Measurements from ENCODE around the gene YIF1A.

YIF1A gene

GRCh38 chr11:66267379-66268243 lies 21.3 kb downstream of the YIF1A start:
- H3K27ac ChIP-seq = peak overlapping the region; percentile 93
- TF ChIP-seq ZFX (IDR thresholded peaks at IDR 0.05; ENCODE audit: borderline replicate concordance) = no peak
- no peak for TF ChIP-seq CTCF (IDR thresholded peaks at IDR 0.05)

- H3K27ac ChIP-seq = peak overlapping the region; percentile 93
- TF ChIP-seq CTCF (IDR thresholded peaks at IDR 0.05) (no peak), ZFX (IDR thresholded peaks at IDR 0.05; ENCODE audit: borderline replicate concordance) (no peak)
Measured at GRCh38 chr11:66267039-66267378, 21.9 kb downstream of the YIF1A start.

DNA sequence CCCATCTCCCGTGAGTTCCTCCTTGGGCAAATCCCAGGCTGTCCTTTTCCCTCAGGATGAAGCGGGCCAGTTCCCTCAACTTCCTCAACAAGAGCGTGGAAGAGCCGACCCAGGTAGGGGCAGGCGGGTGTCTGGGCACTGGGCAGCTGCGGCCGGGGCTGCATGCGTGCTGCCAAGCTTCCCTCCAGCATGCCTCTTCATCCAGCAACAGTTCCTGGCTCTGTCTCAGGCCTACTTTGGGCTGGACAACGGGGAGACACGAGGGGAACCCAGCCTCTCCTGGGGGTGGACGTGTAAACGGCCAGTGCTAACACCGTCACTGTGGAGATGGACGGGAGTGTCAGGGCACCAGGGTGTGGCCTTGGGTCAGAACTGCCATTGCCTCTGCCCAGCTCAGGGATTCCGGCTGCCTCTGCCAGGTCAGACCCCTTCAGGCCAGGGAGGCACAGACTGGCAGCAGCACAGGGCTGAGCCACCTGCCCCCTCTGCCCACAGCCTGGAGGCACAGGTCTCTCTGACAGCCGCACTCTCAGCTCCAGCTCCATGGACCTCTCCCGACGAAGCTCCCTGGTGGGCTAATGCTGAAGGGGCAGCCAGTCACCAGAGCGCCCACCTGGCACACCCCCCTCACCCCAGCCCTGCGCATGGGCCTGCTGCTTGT lies 22.4 kb downstream of the YIF1A start:
- peak overlapping the region; percentile 93 for H3K27ac ChIP-seq
- TF ChIP-seq ZFX (IDR thresholded peaks at IDR 0.05; ENCODE audit: borderline replicate concordance) = no peak
- TF ChIP-seq CTCF (IDR thresholded peaks at IDR 0.05) = no peak

DNA sequence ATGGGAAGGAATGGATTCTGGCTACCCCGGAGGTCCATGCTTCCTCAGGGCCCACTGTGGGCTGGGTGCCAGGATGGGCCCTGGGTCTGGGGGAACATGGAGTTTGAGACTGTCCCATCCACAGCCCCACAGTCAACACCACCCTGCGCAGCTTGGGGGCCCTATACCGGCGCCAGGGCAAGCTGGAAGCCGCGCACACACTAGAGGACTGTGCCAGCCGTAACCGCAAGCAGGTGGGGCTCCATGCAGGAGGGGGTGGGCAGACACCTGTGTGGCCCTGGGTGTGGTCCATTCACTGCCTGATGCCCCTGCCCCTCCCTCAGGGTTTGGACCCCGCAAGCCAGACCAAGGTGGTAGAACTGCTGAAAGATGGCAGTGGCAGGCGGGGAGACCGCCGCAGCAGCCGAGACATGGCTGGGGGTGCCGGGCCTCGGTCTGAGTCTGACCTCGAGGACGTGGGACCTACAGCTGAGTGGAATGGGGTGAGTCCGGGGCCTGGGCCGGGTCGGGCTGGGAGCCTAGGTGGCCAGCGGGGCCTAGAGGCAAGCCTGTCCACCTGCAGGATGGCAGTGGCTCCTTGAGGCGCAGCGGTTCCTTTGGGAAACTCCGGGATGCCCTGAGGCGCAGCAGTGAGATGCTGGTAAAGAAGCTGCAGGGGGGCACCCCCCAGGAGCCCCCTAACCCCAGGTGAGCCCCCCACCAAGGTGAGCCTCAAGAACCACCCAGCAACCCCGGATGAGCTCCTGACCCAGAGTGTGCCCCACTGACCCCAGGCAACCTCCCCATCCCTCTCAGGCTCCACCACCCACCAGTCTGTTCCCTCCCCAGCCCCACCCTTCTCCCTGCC lies 23.2 kb downstream of the YIF1A start:
- H3K27ac ChIP-seq = 0 out of 2 replicates have a peak overlapping the region, but pooled peaks have one; percentile 93
- TF ChIP-seq CTCF (IDR thresholded peaks at IDR 0.05) = no peak
- no peak for TF ChIP-seq ZFX (IDR thresholded peaks at IDR 0.05; ENCODE audit: borderline replicate concordance)

DNA sequence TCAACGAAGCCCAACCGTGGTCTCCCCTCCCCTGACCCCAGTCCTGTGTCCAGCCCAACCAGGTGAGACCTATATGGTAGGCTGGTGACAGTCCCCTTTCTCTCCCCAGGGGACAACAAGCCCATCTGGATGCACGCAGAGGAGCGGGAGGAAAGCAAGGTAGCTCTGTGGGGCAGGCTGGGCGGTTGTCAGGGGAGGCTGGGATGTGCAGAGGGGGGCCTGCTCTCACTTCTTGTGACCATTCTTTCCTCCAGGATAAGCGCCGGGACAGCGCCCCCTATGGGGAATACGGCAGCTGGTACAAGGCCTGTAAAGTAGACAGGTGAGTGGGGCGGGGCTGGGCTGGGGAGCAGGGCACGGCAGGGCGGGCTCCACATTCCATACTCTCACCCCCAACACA lies 24.0 kb downstream of the YIF1A start:
- TF ChIP-seq ZFX (IDR thresholded peaks at IDR 0.05; ENCODE audit: borderline replicate concordance) (no peak), CTCF (IDR thresholded peaks at IDR 0.05) (peak; percentile 79)
- no peak overlapping the region for H3K27ac ChIP-seq

DNA sequence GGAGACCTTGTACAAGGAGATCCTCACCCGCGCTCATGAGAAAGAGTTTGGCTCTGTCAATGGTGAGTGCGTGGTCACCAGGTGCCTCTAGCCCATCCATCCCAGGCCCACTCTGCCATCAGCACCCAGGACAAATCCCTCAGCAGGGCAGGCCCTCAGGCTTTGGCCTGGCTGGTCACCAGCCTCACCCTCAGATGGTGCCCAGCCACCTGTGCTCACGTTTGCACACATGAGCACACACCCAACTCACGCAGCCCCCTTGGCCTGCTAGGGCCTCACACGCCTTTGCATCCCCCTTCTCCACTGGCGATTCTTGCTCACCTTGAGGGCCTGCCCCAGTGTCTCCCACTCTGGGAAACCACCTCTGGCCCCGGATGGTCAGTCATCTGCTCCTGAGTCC lies 24.6 kb downstream of the YIF1A start:
- TF ChIP-seq CTCF (IDR thresholded peaks at IDR 0.05) (no peak), ZFX (IDR thresholded peaks at IDR 0.05; ENCODE audit: borderline replicate concordance) (no peak)

More for the DNA sequence above, 24.6 kb downstream of the YIF1A start:
- H3K27ac ChIP-seq = no peak overlapping the region
